Measurements from ENCODE around the gene GMPPB.

Gene GMPPB

GRCh38 chr3:49683162-49683561 is 40.6 kb downstream of the GMPPB start:
- H3K36me3 ChIP-seq: peaks cover 70% of the 10 kb centered on the region

GRCh38 chr3:49681543-49681942 is 42.2 kb downstream of the GMPPB start:
- no peak overlapping the region for H3K27ac ChIP-seq

More at GRCh38 chr3:49683162-49683561, 40.6 kb downstream of the GMPPB start:
- no peak for TF ChIP-seq CTCF (IDR thresholded peaks at IDR 0.05)
- H3K9me3 ChIP-seq: no peaks in the 10 kb centered on the region
- peaks cover 0 to 10% of the 10 kb centered on the region in 2 experiments for H3K4me1 ChIP-seq (ENCODE audit: control insufficient read depth in 1 of 2, insufficient read depth in 1 of 2, low read depth in 1 of 2, low read length in 1 of 2)
- no peak overlapping the region for H3K4me3 ChIP-seq (ENCODE audit: low read depth in 1 of 2, low read length in 1 of 2)
- no peak overlapping the region for H3K27ac ChIP-seq
- peaks cover 37% of the 10 kb centered on the region for H3K27me3 ChIP-seq

DNA sequence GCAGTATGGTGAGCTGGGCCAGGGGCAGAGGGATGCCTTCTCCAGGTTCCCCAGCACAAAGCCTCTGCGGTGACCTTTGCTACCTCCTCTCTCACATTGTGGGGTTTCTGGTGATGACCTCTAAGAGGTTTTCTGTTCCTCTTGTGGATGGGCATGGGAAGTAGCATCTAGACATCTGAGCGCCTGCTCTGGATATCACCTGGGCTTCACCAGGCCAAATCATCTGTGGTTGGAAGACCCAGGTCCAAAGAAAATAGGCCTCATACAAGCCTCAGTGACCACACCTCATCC is 42.6 kb downstream of the GMPPB start:
- Histone ChIP-seq H3K27ac (no peak overlapping the region), H3K9me3 (no peaks in the 10 kb centered on the region), H3K27me3 (peaks cover 17% of the 10 kb centered on the region), H3K4me1 (ENCODE audit: control insufficient read depth in 1 of 2, insufficient read depth in 1 of 2, low read depth in 1 of 2, low read length in 1 of 2) (peaks cover 0 to under 1% of the 10 kb centered on the region in 2 experiments), H3K4me3 (ENCODE audit: low read depth in 1 of 2, low read length in 1 of 2) (no peak overlapping the region), H3K36me3 (peaks cover 90% of the 10 kb centered on the region)
- TF ChIP-seq CTCF (IDR thresholded peaks at IDR 0.05): no peak

More at GRCh38 chr3:49681543-49681942, 42.2 kb downstream of the GMPPB start:
- H3K36me3 ChIP-seq: peaks cover 86% of the 10 kb centered on the region
- H3K27me3 ChIP-seq: peaks cover 20% of the 10 kb centered on the region
- no peak for TF ChIP-seq CTCF (IDR thresholded peaks at IDR 0.05)
- no peaks in the 10 kb centered on the region for H3K9me3 ChIP-seq
- peaks cover 0 to 4% of the 10 kb centered on the region in 2 experiments for H3K4me1 ChIP-seq (ENCODE audit: control insufficient read depth in 1 of 2, insufficient read depth in 1 of 2, low read depth in 1 of 2, low read length in 1 of 2)
- no peak overlapping the region for H3K4me3 ChIP-seq (ENCODE audit: low read depth in 1 of 2, low read length in 1 of 2)

GRCh38 chr3:49680493-49681231 is 43.1 kb downstream of the GMPPB start:
- H3K9me3 ChIP-seq: no peaks in the 10 kb centered on the region
- H3K4me1 ChIP-seq (ENCODE audit: control insufficient read depth in 1 of 2, insufficient read depth in 1 of 2, low read depth in 1 of 2, low read length in 1 of 2): no peaks in the 10 kb centered on the region
- no peak overlapping the region for H3K4me3 ChIP-seq (ENCODE audit: low read depth in 1 of 2, low read length in 1 of 2)
- H3K27ac ChIP-seq: no peak overlapping the region
- TF ChIP-seq CTCF (IDR thresholded peaks at IDR 0.05): no peak
- peaks cover 95% of the 10 kb centered on the region for H3K36me3 ChIP-seq
- H3K27me3 ChIP-seq: peaks cover 12% of the 10 kb centered on the region

DNA sequence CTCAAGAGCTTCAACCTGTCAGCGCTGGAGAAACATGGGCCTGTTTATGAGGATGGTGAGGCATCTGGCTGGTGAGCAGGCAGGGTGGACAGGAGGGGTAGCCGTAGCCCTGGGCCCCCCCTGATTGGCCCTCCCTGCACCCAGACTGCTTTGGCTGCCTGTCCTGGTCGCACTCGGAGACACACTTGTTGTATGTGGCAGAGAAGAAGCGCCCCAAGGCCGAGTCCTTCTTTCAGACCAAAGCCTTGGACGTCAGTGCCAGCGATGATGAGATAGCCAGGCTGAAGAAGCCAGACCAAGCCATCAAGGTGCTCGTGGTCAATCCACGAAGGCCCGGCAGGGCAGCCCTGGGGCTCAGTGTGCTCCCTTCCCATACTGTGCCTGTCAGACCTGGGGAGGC is 47.8 kb downstream of the GMPPB start:
- Histone ChIP-seq H3K4me1 (ENCODE audit: control insufficient read depth in 1 of 2, insufficient read depth in 1 of 2, low read depth in 1 of 2, low read length in 1 of 2) (peaks cover 19 to 20% of the 10 kb centered on the region in 2 experiments), H3K4me3 (ENCODE audit: low read depth in 1 of 2, low read length in 1 of 2) (no peak overlapping the region), H3K9me3 (no peaks in the 10 kb centered on the region), H3K27me3 (no peaks in the 10 kb centered on the region), H3K27ac (no peak overlapping the region), H3K36me3 (peaks cover 53% of the 10 kb centered on the region)
- no peak for TF ChIP-seq CTCF (IDR thresholded peaks at IDR 0.05)

All from neutrophil (primary cell).